Suprapubic skin (tissue), 4 donors: ENCODE measurements around the gene SKAP1.

Source experiments
- EP300 ChIP-seq: sonication (generic); formaldehyde crosslinking; IDR thresholded peaks from one replicate; pipeline ENCODE4 v1.6.1; 2017; ENCODE audit warnings: antibody characterized with exemption
- POLR2A ChIP-seq, 2 donors: fragments of 450-650 bp; IDR thresholded peaks; one replicate each; pipeline ENCODE4 v1.6.1; 2017; ENCODE audit warnings: antibody characterized with exemption in 2 of 2, mild to moderate bottlenecking in 2 of 2, moderate library complexity in 2 of 2
- POLR2AphosphoS5 ChIP-seq, 3 donors: sonication (generic); formaldehyde crosslinking; IDR thresholded peaks; one replicate each; pipeline ENCODE4 v1.6.1; 2017; ENCODE audit warnings: antibody characterized with exemption in 3 of 3
- TF ChIP-seq, protein P1 (sequence below), 2 donors: fragments of 200-600 bp in 1 of 2; fragments of 450-650 bp in 1 of 2; sonication (generic) in 1 of 2; IDR thresholded peaks; one replicate each; pipeline ENCODE4 v1.5.1; 2016 to 2019; ENCODE audit warnings: antibody characterized with exemption in 2 of 2, mild to moderate bottlenecking in 1 of 2, moderate library complexity in 1 of 2

GRCh38 chr17:48295362-48296288 is 134.4 kb downstream of the SKAP1 start:
- no peak for TF ChIP-seq POLR2A (IDR thresholded peaks at IDR 0.05)
- TF ChIP-seq, protein P1, sequence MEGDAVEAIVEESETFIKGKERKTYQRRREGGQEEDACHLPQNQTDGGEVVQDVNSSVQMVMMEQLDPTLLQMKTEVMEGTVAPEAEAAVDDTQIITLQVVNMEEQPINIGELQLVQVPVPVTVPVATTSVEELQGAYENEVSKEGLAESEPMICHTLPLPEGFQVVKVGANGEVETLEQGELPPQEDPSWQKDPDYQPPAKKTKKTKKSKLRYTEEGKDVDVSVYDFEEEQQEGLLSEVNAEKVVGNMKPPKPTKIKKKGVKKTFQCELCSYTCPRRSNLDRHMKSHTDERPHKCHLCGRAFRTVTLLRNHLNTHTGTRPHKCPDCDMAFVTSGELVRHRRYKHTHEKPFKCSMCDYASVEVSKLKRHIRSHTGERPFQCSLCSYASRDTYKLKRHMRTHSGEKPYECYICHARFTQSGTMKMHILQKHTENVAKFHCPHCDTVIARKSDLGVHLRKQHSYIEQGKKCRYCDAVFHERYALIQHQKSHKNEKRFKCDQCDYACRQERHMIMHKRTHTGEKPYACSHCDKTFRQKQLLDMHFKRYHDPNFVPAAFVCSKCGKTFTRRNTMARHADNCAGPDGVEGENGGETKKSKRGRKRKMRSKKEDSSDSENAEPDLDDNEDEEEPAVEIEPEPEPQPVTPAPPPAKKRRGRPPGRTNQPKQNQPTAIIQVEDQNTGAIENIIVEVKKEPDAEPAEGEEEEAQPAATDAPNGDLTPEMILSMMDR (IDR thresholded peaks at IDR 0.05), result no peak
- TF ChIP-seq POLR2AphosphoS5 (IDR thresholded peaks at IDR 0.05), result no peak
- TF ChIP-seq EP300, result no peak
